SHP77 treated with DMSO at 0.1 percent for 48 hours (cell line): ENCODE results near the gene FBXO15.

Experiments used
- DNase-seq: peaks from one replicate; lab custom pipeline; 2025; lab: John Stamatoyannopoulos, UW

Gene FBXO15

DNA sequence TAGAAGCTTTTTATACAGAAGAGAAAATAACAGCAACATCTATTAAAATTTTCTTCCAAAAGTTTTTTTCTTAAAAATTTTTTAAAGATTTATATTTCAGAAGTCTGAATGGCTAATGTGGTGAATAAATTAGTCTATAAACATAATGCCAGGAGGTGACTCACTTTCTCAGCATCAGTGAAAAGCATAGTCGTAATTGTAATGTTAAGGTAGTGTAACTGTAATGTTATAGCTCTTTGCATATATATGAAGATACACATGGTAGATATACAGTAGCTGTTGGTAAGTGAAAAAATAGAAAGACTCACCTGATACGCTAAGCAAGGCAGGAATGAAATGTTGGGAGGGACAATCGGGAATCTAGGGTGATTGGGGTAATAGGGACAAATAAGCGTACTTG lies 6.2 kb upstream of the FBXO15 start:
- no peak for DNase-seq

GRCh38 chr18:74153377-74153776 lies 5.7 kb upstream of the FBXO15 start:
- DNase-seq, result no peak

- no peak for DNase-seq
These were observed 5.2 kb upstream of the FBXO15 start for GRCh38 chr18:74152857-74153256.

DNA sequence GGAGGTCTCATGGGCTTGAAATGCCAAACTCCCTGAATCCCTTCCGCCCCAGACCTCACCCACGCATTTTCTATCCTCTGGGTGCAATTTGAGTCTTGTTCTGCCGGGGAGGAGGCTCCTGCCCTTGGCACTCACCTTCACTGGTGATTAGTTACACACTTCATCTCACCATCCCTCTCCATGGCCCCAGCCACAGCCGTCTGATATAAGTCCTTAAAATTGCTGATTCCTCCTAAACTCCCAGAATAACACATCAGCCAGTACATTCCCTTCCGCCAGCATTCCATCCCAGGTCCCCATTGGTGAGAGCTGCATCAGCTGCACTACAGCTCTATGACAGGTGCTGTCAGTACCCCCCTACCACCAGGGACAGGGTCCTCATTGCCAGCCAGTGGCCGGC lies 4.6 kb upstream of the FBXO15 start:
- no peak for DNase-seq

DNA sequence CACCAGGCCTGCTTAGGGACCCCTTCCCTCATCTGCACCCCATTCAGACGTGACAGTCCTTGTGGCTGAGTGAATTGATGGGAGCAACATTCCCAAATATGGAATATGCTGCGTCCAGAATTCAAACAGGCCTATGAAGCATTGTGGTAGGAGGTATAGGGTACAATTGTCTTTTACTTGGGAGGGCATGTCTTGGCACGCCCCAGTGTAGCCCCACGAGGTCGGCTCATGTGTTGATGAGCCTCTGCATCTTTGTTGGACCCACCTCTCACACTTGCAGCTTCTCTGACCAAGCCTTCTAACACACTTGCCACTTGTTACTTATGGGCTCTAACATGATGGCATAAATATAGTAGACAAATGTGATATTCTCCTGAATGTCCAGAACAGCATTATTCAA lies 2.2 kb upstream of the FBXO15 start:
- DNase-seq, result no peak

DNA sequence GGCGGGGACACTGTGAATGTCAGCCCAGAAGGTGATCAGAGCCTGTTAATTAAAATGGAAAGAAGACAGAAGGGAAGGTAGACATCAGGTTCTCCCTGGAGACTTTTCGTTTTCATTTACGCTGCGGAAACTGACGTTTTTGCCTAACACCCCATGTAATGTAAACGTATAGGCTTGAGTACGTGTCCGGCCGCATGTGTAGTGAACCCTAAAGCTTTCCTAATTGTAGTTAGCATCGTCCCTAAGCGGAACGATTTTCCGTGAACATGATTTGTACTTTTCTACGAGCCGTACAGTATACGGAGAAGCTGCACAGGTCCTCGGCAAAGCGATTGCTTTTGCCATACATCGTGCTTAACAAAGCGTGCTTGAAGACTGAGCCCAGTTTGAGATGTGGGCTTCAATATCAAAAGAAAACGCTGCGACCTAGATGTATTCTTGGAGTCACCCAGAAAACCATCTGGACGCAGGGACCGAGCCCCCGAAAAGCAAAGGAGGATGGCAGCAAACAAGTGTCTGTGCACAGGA lies 973 bp upstream of the FBXO15 start:
- DNase-seq, result no peak

GRCh38 chr18:74147491-74147778 lies 199 bp downstream of the FBXO15 start:
- DNase-seq, result no peak

- no peak for DNase-seq
These were observed 878 bp downstream of the FBXO15 start for GRCh38 chr18:74146756-74147155.

DNA sequence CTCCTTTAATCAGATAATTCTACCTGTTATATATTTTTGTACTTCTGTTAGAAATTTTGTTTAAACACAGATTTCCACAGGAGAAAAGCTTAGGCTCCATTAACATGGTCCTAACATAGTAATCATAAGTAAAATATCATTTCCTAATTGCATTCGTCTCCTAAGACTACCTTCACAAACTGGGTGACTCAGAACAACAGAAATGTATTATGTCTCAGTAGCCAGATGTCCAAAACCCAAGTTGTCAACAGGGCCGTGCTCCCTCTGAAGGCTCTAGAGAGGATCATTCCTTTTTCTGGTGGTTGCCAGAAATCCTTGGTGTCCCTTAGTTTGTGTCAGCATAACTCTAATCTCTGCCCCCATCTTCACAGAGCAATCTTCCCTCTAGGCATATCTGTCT lies 5.4 kb downstream of the FBXO15 start:
- no peak for DNase-seq

DNA sequence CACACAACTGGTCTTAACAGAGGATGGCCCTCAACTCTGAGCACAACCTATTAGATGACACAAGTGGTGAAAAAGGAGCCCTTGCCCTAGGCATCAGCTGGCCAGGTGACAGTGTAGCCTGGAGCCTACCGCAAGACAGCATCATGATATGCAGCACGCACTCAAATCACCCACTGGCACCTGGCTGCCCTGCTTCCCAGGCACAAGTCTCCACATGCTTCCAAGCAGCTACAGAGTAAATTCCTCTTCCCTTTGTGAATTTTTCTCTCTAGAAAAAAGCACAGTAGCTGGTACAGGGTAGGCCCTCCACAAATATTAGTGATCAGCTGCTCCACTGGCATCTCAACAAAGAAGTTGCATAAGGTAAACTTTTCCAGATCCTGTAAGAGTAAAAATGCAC lies 6.0 kb downstream of the FBXO15 start:
- no peak for DNase-seq

DNA sequence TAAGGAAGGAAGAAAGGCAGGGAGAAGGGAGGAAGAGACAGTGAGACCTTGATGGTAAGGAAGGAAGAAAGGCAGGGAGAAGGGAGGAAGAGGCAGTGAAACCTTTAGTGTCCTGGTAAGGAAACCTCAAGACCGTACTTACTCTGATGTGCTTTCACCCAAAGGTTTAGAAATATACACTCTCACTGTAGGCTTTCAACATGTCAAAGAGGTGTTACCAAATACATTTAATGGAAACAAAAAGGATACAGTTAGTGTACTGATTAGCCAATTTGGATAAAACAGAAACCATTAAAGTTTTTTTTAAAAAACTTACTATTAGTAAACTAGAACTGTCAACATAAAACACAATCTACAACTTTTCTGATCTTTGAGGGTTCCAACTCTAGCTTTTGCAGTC lies 7.1 kb downstream of the FBXO15 start:
- DNase-seq, result no peak

- DNase-seq, result no peak
These were observed 7.7 kb downstream of the FBXO15 start for GRCh38 chr18:74139888-74140287.

DNA sequence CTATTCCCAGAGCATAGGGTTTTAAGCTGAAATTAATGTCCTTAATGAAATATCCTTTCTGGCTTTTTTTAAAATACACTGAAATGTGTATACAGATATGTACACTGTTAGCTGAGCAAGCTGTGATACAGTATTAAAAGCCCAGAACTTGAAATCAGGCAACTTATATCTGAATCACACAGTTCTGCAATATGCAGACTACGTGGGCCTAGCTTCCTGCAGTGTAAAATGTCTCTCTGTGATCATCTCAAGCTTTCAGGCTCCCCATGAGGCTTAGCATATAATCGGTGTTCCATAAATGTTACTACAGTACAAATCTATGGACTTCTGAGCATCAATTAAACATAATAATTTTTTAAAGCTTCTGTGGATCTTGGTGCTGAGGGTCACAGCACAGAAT lies 8.2 kb downstream of the FBXO15 start:
- no peak for DNase-seq

- no peak for DNase-seq
These were observed 9.6 kb downstream of the FBXO15 start for GRCh38 chr18:74137920-74138538.

GRCh38 chr18:74132201-74132600 lies 15.4 kb downstream of the FBXO15 start:
- DNase-seq, result no peak

GRCh38 chr18:74131124-74131523 lies 16.5 kb downstream of the FBXO15 start:
- no peak for DNase-seq

DNA sequence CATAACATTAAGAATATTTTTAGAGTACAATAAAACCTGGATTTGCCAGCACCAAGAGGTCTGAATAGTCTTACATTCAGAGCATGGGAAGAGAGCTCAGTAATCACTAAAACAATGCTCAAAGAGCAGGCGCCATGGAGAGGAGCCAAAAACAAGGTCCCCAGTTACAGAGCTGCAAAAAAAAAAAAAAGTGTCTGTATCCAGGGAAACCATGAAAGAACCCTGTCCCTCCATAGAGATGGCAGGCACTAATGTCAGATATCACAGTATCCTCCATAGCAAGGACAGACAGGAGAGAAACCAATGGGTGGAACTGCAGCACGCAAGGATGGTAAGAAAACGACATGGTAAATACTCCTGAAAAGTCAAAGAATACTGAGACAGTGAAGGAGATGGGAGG lies 19.5 kb downstream of the FBXO15 start:
- no peak for DNase-seq

DNA sequence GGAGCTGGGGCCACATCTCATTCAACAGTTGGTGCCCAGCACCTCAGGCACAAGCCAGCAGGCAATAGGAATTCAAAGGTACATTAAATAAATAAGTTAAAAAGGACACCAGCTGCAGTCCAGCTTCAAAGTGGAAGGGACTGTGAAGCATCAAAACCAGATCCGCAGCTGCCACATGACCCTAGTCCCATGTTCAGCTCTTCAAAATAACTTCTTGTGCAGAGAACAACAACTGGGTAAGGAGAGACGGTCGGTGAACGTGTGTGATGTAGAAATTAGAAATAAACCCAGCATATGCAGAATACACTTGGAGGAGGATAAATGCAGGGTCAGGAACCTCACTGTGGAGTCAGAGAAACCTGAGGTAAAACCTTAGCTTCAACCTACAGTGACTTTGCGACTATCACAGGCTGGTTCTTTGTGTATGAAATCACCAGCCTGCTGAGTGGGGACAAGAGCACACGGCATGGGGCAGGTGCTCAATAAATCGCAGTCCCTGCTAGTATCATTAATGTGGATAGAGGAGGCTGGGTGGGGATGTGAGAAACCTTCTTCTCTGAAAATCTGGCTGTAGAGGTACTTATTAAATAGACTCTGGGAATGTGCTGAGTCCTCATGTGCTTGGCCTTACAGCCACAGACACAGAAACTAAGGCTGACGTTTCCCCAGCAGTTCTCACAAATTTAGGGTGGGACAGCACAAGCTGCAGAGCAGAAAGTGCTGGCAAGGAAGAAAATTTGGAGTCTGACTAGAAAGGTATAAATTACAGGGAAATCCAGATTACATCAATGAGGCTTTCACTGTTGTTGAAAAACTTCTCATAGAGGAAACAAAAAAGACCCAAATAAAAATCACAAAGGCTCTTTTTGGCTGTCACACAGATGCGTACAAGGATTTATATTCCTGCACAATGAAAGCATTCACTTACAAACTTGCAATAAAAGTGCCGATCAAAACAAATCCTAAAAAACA lies 20.7 kb downstream of the FBXO15 start:
- no peak for DNase-seq

GRCh38 chr18:74124642-74125041 lies 23.0 kb downstream of the FBXO15 start:
- DNase-seq, result no peak

- DNase-seq, result no peak
These were observed 24.4 kb downstream of the FBXO15 start for GRCh38 chr18:74123200-74123599.

DNA sequence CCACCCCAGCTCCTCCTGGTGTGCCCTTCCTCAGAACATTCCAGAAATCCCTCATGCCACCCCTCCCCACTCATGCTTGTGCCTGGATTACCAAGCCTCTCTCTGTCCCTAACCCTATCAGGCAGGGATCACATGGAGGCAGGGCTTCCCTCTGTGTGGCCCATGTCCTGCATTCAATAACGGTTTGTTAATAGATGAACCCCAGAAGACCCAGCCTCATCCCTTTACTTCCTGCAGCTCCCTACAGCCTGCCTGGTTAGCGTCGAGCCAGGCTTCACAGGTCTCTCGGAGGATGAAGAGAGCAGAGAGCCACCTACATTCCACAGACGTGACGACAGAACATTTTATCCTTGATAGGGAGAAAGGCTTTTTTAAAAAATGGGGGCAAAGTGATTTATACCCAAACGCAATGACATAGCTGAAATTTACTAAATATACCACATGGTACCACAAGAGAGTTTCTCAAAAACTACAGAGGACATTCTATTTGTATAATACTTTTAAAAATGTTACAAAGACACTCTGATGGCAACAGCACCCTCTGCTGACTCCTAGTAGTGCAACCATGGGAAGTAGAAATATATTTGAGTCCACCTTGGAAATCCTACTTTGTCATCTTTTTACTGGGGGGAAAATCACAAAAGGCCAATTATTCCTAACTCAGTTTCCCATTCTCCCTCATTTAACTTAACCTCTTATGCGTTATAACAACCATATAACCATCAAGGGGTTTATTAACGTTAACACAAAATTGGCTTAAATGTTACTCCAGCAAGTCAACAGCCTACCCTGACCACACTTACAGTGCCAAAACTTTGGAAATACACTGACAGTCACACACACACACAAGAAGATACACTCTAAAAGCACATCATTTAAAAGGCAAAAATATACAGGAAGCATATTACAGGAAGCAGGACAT lies 30.7 kb downstream of the FBXO15 start:
- DNase-seq, result no peak

DNA sequence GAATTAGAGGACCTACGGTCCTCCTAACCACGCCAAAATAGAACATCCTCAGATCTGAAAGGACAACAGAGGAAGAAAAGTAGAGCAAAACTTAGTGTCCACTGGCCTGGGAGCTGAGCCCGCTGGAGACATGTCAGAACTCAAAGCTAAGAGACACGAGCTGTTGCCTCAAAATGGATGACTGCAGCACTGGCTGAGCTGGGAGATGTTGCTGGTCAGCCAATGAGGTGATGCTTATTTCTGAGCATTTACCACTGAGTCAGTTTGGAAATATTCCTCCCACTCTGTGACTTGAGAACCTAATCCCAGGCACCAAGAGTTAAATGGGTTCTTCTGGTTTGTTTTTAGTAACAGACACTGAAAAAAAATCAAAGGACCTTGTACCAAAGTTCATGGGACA lies 32.6 kb downstream of the FBXO15 start:
- no peak for DNase-seq
